ENCODE measurements around the gene XPO5.
"Not testable (repeated sequence)": the region's sequence is repeated elsewhere in the genome, so short reads cannot be mapped to it uniquely, and the experiment has no call there.

Gene XPO5

DNA sequence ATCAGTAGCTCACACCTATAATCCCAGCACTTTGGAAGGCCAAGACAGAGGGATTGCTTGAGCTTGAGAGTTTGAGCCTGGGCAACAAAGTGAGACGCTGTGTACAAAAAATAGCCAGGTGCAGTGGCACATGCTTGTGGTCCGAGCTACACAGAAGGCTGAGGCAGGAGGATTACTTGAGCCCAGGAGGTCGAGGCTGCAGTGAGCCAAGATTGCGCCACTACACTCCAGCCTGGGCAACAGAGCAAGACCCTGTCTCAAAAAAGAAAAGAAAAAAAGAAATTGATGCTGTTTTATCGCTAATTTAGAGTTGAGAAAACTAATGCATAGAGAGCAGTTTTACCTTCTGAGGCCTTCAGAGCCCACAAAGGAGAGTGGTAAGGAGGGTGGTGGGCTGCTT lies 77.5 kb downstream of the XPO5 start:
- DNase-seq (ENCODE audit: low read depth in 2 of 2): not testable (repeated sequence)

DNA sequence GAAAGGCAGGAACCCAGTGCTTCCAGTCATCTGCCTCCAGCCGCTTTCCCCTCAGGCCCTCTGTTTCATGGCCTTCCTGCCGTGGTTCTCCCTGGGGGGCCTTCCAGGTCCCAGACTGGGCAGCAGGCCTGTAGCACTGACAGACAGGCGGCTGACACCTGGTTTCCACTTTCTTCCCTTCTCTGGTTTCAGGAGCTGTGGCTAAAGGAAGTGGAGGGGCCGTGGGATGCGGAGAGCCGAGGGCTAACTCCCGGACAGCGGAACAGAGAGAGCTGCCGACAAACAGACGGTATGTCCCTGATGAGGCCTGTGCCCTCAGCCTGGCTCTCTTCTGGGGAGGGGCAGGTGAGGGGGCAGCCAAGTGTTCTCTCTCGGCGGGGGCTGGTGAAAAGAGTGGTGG lies 78.1 kb downstream of the XPO5 start:
- no peak for DNase-seq (ENCODE audit: low read depth in 2 of 2)

DNA sequence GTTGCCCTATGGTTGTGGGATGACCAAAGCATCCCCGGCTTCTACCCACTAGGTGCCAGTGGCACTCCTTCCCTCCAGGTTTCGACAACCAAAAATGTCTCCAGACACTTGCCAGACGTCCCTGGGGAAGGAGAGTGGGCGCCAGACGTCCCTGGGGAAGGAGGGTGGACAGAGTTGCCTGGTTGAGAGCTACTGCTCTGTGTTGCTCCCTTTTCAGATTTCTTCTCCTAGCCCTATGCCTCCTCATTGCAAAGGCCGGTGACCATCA lies 78.8 kb downstream of the XPO5 start:
- no peak for DNase-seq (ENCODE audit: low read depth in 2 of 2)

DNA sequence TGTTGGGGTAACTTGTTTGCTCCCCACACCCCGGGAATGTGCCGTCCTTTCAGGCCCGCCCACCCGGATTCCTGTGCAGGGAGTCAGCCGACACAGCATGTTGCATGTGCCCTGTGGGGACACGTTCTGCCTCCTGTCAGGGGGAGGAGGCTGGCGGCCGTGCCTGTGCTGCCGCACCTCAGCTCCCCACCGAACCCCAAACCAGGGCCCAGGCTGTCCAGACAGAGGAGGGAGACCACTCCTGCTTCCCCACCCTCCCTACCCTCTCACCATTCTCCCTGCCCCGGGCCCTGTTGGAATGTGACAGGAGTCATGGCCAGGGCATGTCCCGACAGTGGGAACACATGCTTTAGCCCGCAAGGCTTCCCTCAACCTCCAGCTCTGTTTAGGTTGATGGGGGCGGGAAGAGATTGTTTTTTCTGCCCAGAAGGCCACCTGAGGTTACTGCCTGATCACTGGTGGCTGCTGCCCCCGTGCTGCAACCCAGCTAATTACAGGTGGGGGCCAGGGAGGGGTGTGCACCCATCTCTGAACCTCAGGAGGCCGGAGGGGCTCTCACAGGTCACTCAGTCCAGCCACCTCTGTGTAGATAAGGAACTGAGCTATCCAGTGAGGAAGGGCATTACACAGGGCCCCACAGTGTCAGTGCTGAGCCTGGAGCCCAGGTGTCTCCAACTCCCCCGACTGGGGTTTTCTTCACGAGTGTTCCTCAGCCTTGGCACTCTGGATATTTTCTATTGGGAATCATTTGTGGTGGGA lies 79.3 kb downstream of the XPO5 start:
- no peak for DNase-seq (ENCODE audit: low read depth in 2 of 2)

DNA sequence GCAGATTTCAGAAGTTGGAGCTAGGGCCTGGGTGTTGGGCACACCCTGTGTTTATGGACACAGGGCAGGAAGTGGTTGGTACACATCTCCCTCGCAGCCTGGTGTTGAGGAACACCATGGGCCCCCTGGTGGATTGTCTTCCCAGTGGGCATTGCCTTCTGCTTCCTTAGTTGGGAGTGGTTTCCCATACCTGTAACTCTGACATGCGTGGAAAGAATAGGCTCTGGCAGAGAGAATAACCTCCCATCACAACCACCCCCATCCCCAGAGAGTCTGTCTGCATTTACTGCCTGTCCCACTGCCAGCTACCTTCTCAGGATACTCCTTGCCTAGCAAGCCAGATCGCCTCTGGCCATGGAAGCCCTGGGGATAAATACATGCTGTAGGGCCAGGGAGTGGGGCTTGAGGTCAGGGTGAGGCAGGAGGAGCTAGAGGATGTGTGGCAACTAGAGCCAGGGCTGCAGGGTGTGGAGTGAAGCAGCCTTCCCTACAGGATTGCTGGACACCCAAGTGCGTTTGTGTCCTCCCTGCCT lies 80.4 kb downstream of the XPO5 start:
- DNase-seq (ENCODE audit: low read depth in 2 of 2): no peak

DNA sequence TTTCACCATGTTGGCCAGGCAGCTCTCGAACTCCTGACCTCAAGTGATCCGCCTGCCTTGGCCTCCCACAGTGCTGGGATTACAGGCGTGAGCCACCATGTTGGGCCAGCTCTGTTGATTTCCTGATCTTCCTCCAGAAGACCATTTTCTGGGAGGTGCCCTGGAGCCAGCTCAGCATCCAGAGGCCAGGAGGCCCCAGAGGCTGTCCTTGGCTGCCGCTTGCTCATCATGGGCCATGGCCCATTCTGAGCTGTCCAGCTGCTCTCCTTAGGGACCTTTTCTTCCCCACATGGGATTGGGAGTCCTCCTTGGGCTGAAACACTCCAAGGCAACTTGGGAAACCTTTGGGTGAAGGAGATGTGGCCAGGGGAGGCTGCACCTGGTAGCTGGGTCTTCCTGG lies 81.1 kb downstream of the XPO5 start:
- DNase-seq (ENCODE audit: low read depth in 2 of 2): no peak

DNA sequence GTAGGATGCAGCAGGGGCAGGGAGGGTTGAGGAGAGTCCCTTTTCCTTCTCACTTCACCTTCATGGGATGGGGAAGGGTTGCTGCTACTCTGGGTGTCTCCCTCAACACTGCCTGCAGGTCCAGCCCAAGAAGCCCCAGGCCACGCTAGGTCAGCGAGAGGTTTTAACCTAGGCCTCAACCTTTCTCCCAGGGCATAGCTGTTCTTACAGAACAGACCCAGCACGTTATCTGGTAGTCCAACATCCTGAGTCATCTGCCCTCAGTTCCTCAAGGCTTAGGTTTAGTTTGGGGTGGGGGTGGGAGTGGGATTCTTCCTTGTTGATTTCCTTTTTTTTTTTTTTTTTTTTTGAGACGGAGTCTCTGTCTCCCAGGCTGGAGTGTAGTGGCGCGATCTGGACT lies 81.5 kb downstream of the XPO5 start:
- no peak for DNase-seq (ENCODE audit: low read depth in 2 of 2)

DNA sequence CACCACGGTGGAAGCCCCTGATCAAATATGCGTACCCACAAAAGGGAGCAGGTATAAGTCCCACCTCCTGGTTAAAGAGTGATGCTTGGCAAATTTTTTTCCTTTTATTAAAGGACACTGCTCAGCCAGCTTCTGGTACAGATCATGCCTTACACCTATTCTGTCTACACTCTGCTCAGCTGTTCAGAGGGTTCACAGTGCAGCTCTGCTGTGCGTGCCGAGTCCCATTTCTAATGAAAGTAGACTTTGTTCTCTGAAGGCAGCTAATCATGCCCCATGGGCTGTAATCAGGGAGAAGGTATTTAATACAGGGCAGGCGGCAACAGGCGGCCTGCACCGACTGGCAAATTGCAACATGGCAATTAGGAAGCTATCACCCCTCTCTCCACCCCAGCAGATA lies 82.0 kb downstream of the XPO5 start:
- no peak for DNase-seq (ENCODE audit: low read depth in 2 of 2)

DNA sequence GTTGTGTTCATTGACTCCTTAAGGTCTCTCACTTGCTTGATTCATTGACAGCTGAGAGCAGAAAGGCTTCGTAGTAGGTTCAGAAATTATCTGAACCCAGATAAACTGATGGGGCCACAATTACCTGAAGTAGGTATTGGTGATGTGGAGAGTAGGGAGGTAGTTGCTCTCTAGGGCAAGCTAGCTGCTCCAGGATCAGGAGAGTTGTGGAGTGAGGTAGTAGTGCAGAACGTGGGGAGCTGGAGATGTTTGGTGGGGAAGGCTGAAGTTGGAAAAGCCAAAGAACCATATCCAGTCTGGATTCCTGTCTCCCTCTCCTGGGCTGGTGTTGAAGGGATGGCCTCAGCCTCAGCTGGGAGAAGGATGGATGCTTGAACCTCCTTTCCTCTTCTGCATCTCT lies 82.6 kb downstream of the XPO5 start:
- DNase-seq (ENCODE audit: low read depth in 2 of 2): no peak

DNA sequence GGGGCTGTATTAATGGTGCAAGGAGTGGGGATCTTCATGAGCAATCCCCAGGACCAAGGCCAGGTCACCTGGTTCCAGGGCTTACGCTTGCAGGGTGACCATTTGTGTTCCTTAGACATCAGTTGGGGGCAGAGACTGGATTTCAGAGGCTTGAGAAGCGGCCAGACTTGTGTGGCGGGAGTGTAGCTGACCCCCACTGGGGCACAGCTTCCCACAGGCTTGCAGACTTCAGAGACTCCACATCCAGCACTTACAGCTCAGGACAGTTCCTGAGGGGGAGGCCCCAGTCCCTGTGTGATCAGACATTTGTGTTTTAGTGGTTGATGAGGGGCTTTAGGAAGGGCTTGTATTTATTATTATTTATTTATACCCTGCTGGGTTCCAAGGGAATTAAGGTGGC lies 83.2 kb downstream of the XPO5 start:
- no peak for DNase-seq (ENCODE audit: low read depth in 2 of 2)

DNA sequence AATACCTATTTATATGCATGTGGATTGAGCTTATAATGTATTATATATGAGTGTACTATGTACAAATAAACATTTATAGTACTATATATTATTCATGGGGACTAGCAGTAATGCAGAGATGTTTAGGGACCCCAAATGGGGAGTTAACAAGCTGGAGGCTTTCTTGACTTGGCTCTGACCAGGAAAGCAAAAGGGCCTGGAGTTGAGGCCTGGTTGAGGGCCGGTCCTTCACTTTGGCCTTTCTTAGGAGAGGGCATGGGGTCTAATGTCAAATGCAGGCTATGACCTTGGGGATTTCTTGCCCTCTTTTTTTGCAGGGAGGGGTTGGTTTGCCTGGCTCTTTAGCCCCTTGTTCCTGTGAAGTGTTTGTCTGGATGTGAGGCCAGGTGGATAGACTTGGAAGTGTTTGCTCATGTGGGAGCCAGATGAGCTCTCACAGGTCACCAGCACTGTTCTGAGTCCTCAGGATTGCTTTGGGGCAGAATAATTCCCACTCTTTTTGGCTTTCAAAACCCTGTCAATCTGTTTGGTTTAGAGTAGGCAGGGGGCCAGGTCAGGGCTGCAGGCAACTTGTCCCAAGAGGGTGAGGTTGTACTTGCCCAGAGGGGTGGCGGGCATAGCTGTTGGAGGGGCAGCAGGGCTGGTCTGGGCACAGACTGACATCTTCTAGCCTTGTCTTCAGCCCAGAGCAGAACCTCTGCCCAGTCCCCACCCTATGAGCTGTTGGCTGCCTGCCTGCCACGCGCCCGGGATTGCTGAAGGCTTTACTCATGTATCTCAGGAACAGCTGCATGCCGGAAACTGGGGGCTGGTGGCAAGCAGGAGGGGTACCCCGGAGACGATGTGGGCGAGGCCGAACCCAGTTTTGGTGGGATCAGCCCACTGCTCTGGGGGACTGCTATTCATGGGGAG lies 83.8 kb downstream of the XPO5 start:
- no peak for DNase-seq (ENCODE audit: low read depth in 2 of 2)

DNA sequence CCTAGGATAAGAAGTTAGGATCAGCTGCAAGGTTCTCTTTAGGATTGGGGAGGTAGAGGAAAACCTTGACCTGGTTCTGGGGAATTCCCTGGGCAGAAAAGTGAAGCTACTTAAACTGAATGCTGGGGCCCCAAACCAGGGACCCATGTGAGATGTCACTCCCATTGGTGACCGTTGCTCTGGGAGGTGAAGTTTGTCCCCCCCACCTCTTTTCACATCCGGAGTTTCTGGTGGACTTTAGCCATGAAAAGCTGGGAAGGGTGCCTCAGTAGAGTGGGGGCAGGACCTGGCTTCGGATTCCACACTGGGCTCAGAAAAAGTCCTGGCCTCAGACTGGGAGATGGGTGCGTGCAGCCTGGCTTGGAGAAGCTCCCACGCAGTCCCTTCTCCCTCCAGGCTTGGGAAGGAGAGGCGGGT lies 85.3 kb downstream of the XPO5 start:
- no peak for DNase-seq (ENCODE audit: low read depth in 2 of 2)

DNA sequence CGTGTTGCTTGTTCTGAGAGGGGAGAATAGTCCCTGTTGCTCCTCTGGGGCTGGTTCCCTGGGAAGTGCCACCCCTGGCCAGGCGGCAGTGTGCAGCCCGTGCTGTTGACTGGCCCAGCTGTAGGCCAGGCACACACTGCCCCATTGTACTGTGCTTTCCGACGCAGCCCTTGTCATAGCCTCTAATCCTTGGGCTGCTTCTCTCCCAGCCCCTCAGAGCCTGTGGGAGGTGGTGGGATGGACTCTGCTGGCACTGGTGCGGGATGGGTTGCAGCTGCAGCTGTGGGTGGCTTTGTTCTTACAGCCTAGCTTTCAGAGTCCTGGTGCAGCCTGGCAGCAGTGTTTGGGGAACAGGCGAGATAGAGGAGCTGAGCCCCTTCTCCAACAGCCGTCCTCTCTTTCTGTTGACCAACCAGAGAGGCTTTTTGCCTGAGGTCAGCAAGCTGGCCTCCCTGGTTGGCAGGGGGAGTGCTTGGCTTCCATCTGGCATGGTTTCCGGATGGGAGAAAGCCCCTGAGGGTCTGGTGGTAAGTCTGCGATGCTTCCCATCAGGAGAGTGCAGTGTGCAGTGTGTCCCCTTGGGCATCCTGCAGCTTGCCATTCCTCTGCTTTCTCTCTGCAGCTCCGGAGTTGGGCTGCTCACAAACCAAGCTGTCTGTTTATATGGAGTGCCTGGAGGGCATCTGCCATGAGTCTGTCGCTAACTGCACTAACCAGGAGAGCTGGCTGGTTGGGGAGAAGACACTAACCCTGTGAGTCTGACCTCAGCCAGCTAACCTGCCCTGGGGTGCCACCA lies 86.4 kb downstream of the XPO5 start:
- DNase-seq (ENCODE audit: low read depth in 2 of 2): no peak

DNA sequence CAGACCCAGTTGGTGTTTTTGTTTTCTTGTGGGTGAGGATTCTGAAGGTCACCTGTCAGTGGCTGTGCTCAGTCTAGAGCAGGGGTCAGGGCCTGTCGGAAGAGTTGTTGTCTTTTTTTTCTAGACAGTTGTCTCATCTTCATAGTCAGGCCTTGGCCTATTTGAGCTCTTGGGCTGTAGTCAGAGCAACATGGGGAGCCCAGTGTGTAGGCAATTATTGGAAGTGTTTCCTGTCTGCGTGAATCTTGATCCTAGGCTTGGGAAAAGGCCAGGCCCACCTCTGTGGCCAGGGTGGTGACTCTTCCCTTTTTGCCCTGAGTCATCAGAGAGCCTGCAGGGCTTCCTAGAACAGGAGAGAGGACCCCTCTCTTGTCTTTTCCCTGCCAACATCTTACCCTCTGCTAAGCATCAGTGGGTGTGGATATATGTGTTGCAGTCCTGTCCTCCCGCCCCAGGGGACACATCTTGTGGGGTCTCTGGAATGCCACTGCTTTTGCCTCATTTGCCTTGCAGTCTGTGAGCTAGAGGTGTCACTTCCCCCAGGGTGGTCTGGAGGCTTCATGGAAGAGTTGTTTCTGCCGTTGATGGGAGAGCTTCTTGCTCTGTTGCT lies 87.1 kb downstream of the XPO5 start:
- no peak for DNase-seq (ENCODE audit: low read depth in 2 of 2)

DNA sequence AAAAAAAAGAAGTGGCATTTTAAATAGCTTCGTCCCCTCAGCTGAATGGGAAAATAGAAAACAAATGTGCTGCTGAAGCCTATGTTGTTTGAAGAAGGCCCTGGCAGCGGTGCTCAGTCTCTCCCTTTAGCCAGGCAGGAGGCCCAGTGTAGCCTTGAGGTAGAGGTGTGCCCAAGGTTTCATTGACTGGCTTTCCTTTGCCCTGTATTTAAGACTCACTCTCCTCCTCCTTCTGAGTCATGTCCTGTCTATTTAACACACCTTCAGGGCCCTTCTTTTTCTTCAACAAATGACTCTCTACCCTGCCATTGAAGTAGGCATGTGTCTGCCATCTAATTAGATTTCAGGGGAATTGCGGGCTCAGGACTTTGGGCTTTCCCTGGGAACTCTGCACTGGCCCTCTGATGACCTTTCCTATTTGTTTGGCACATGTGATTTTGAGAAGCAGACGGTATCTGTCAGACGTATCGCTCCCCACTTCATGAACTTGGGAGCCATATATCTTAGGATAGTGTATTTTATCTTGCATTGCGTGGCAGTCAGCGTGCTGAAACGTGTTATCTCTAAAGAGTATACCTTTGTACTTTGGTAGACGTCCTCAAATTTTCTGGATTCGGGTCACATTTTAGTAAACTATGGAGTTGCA lies 94.1 kb downstream of the XPO5 start:
- no peak for DNase-seq (ENCODE audit: low read depth in 2 of 2)

DNA sequence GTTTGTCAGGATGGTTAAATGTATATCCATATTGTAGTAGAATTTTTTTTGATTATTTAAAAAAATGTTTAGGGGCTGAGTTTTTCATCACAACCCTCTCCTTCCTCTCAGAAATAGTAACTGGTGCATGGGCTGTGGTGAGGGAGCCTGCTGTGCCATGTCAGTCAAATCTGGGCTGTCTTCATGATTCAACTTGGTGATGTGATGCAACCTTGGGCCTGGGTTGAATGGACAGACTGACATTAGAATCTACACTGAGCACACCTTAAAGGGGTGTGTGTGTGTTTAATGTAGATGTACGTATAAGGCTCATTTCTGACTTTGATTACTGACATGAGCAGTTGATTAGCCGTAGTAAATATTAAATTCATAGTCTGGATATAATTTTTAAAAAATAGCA lies 94.8 kb downstream of the XPO5 start:
- no peak for DNase-seq (ENCODE audit: low read depth in 2 of 2)

DNA sequence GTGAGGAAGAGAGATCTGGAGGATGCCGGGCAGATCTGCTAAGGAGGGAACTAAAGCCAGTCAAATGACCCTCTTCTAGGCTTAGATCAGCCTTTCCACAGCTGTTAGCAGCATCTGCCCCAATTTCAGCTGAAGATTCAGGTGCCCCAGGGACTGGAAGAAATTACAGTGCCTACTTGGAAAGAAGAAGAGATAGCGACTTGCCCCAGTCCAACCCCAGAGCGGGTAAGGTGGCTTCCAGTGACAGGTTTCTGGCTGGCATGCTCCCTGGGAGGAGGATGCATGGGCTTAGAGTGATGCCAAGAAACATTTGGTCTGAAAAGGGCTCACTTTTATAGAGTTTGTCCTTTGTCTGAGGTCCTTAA lies 97.8 kb downstream of the XPO5 start:
- DNase-seq (ENCODE audit: low read depth in 2 of 2): no peak

DNA sequence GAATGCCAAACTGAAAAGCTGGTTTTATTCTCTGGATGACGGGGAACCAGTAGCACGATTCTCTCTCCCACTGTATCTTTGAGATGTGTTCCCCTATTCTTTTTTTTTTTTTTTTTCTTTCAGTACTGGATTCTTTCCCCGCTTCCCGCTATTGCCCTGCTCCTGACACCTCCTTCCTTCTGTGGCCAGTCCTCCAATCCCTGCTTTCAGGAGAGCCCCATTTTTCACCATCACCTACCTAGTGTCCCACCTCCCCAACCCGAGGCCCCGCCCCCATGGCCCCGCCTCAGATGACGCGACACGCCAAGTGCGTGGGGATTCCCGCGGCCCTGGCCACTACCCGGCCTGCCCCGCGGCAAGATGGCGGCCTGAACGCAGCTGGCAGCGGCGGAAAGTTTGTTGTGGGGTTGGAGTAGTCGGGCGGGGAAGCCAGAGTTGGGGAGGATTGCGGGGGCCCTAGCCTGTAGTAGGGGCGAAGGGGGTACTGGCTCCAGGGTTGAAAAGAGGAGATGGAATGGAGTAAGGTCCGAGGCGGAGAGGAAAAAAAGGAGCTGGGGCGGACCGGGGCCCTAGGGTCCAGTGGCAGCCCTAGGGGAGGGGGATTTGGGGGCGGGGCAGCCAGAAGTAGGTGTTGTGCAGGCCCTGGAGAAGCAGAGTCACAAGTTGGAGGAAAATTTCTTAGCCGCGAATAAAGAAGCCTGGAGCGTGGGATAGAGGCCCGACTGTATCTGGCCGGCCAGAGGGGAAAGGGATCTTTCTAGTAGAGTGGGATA lies 98.4 kb downstream of the XPO5 start, which contains the start of gene TJAP1:
TJAP1 (plus strand) TSS at position 336 of the 773 bp plus-strand sequence. CDS start 21,432 bp downstream, outside the sequence.
- DNase-seq (ENCODE audit: low read depth in 2 of 2): peak; percentile 98

DNA sequence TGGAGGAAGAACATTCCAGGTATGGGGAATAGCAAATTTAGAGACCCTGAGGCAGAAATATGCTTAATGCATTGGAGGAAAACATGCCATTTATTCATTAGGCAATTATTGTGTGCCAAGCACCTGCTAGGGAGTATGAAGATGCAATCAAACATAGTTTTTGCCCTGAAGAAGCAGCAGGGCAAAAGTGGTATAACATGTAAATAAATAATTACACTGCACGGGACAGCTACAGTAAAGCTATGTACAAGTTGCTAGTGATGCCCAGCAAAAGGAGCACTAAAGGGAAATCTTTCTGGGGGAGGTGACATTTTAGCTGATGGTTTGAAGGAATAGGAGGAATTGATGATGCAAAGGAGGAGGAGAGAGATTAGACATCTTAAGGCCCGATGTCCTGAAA lies 99.1 kb downstream of the XPO5 start:
- no peak for DNase-seq (ENCODE audit: low read depth in 2 of 2)

DNA sequence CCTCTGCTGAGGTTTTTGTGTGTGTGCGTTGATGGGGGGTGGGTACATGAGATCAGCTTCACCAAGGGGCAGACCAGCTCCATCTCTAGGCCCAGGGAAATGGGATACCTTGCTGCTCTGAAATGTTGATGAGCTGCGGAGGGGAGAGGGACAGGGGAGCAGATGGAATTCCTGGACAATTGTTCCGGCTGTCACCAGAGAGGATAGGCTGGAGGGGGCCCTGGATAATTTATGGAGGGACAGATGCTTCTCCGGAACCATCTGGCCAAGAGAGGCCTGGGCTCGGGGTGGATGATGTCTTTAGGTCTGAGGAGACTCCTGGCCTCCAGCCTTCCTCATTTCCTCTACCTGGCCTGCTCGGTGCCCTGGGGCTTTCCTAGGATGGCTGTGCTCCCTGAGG lies 100.3 kb downstream of the XPO5 start:
- DNase-seq (ENCODE audit: low read depth in 2 of 2): no peak

DNA sequence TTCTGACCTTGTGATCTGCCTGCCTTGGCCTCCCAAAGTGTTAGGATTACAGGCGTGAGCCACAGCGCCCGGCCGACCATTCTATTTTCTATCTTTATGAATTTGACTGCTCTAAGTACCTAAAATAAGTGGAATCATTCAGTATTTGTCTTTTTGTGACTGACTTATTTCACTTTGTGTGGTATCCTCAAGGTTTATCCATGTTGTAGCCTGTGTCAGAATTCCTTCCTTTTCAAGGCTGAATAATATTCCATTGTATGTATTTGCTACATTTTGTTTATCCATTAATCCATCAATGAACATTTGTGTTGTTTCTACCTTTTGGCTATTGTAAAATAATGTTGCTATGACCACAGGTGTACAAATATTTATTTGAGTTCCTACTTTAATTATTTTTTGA lies 103.3 kb downstream of the XPO5 start:
- no peak for DNase-seq (ENCODE audit: low read depth in 2 of 2)

Measured in stimulated activated CD8-positive, alpha-beta memory T cell treated with anti-CD3 and anti-CD28 coated beads, Interleukin-2, amount 100 ng/mL, for 48 hours (primary cell).